Sigmoid colon (tissue), 7 donors: ENCODE data around the gene MYO5B. TPM values are rescaled to one million over a fixed set of nuclear protein-coding genes. Genes with fewer than 3 reads are reported as not detected.
"Not testable (repeated sequence)": the region's sequence is repeated elsewhere in the genome, so short reads cannot be mapped to it uniquely, and the experiment has no call there.

Experiments used
- DNase-seq: peaks from one replicate; pipeline ENCODE4 v3.0.0-alpha.2; 2019
- H3K27ac ChIP-seq, 4 donors: fragments of 200-600 bp; sonication (generic); one replicate each; pipeline ENCODE4 v1.5.1; 2016 to 2019; ENCODE audit warnings: mild to moderate bottlenecking in 1 of 4
- H3K27me3 ChIP-seq, 3 donors: fragments of 200-600 bp; sonication (generic); one replicate each; pipeline ENCODE4 v1.5.1; 2019; ENCODE audit warnings: mild to moderate bottlenecking in 1 of 3
- H3K36me3 ChIP-seq, 4 donors: fragments of 200-600 bp; sonication (generic); one replicate each; pipeline ENCODE4 v1.5.1; 2016 to 2019
- H3K4me1 ChIP-seq, 4 donors: fragments of 200-600 bp; sonication (generic); one replicate each; pipeline ENCODE4 v1.5.1; 2017 to 2019
- H3K4me3 ChIP-seq, 4 donors: fragments of 200-600 bp; sonication (generic); one replicate each; pipeline ENCODE4 v1.5.1; 2017 to 2019; ENCODE audit warnings: mild to moderate bottlenecking in 2 of 4, moderate library complexity in 1 of 4
- H3K9me3 ChIP-seq, 4 donors: fragments of 200-600 bp in 3 of 4; sonication (generic) in 3 of 4; one replicate each; pipeline versions ENCODE4 v1.5.1 to v1.6.1; 2013 to 2019
- EP300 ChIP-seq, 4 donors: sonication (generic); formaldehyde crosslinking; IDR thresholded peaks; one replicate each; pipeline ENCODE4 v1.6.1; 2017; ENCODE audit warnings: antibody characterized with exemption in 4 of 4
- POLR2A ChIP-seq, 2 donors: fragments of 450-650 bp; IDR thresholded peaks; one replicate each; pipeline ENCODE4 v1.6.1; 2016; ENCODE audit warnings: antibody characterized with exemption in 2 of 2, mild to moderate bottlenecking in 2 of 2, moderate library complexity in 2 of 2
- POLR2AphosphoS5 ChIP-seq, 4 donors: sonication (generic); formaldehyde crosslinking; IDR thresholded peaks; one replicate each; pipeline ENCODE4 v1.6.1; 2017; ENCODE audit warnings: antibody characterized with exemption in 4 of 4
- WGBS, 2 donors: extraction: QIAGEN DNeasy Blood & Tissue Kit; methylation state at CpG; one replicate each; pipeline ENCODE4 v1.1.7; 2013; 5-methylcytosine and 5-hydroxymethylcytosine counted together
- intact Hi-C: fragments of 100-400 bp; cut with DNase I; formaldehyde crosslinking; loops from one replicate; pipeline ENCODE4 v1.15.1; 2023
- polyA plus RNA-seq, 3 donors: library from polyadenylated mRNA; stranded (reverse); fragments of 200-250 nt; gene quantifications; one replicate each; pipeline ENCODE4 v1.2.3, GENCODE V29; 2013
- total RNA-seq, 4 donors: library from RNA; depleted of rRNA; stranded (reverse); fragments of >200 nt; gene quantifications; one replicate each; pipeline ENCODE4 v1.1.0, GENCODE V29; 2016
- TF ChIP-seq, protein P1 (sequence below), 4 experiments: fragments of 450-650 bp in 3 of 4; fragments of 200-600 bp in 1 of 4; IDR thresholded peaks; one replicate each; pipeline ENCODE4 v1.5.1; 2016 to 2019; ENCODE audit warnings: antibody characterized with exemption in 4 of 4, mild to moderate bottlenecking in 3 of 4, moderate library complexity in 2 of 4
- donor health status: healthy with polysubstance abuse.
- donor health status: Bipolar disorder and iron deficiency.
- donor health status: healthy.

MYO5B gene
- total and polyA plus RNA-seq, 7 donors: 0.14 to 80.7 (median 3.0) TPM

DNA sequence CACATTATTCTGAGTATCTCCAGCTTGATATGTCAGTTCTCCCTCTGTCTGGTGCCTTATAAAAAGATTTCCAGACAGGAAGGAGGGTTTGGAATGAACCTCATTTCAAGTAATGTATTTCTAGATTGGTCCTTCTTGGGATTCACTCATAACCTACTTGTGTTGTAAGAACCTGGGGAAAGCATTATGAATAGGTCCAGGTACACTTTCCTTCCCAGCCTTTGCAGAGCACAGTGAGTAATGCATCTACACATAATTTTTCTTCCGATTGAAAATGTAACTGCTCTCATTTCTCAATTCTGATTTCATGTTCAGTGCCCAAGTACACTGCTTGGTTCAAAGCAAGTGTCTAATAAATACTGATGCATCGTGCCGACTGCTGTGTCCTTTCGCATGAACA lies 356.6 kb downstream of the MYO5B start:
- Histone ChIP-seq H3K4me1 (no peaks in the 10 kb centered on the region), H3K27ac (no peak overlapping the region), H3K4me3 (no peak overlapping the region), H3K9me3 (no peaks in the 10 kb centered on the region), H3K27me3 (no peaks in the 10 kb centered on the region), H3K36me3 (no peaks in the 10 kb centered on the region)
- no peak for TF ChIP-seq POLR2A (IDR thresholded peaks at IDR 0.05)
- TF ChIP-seq EP300 (IDR thresholded peaks at IDR 0.05): no peak
- TF ChIP-seq, protein P1, sequence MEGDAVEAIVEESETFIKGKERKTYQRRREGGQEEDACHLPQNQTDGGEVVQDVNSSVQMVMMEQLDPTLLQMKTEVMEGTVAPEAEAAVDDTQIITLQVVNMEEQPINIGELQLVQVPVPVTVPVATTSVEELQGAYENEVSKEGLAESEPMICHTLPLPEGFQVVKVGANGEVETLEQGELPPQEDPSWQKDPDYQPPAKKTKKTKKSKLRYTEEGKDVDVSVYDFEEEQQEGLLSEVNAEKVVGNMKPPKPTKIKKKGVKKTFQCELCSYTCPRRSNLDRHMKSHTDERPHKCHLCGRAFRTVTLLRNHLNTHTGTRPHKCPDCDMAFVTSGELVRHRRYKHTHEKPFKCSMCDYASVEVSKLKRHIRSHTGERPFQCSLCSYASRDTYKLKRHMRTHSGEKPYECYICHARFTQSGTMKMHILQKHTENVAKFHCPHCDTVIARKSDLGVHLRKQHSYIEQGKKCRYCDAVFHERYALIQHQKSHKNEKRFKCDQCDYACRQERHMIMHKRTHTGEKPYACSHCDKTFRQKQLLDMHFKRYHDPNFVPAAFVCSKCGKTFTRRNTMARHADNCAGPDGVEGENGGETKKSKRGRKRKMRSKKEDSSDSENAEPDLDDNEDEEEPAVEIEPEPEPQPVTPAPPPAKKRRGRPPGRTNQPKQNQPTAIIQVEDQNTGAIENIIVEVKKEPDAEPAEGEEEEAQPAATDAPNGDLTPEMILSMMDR (IDR thresholded peaks at IDR 0.05): no peak
- intact Hi-C loops: no loop called here
- no peak for DNase-seq
- WGBS, 2 donors: 95 to 97% methylated on average over 4 of the region's 4 CpGs

DNA sequence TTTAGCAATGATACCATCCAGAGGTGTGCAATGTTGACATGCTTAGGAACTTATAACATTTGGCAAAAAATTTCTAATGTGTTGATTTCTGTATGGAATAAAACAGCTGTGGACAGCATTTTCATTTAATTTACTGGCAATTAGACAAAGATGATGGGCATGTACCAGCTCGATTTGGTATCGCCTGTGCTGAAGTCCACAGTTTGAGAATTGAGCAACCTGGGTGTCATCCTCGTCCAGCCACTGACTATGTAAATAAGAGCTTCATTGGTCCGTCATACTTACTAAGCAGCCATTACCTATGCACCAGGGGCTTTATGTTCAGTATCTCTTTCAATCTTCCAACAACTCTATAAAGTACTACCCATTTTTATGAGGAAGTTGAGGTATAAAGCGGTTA lies 357.1 kb downstream of the MYO5B start:
- H3K4me1 ChIP-seq: peaks cover 0 to 2% (median 0%) of the 10 kb centered on the region in 4 donors
- no peak for DNase-seq

DNA sequence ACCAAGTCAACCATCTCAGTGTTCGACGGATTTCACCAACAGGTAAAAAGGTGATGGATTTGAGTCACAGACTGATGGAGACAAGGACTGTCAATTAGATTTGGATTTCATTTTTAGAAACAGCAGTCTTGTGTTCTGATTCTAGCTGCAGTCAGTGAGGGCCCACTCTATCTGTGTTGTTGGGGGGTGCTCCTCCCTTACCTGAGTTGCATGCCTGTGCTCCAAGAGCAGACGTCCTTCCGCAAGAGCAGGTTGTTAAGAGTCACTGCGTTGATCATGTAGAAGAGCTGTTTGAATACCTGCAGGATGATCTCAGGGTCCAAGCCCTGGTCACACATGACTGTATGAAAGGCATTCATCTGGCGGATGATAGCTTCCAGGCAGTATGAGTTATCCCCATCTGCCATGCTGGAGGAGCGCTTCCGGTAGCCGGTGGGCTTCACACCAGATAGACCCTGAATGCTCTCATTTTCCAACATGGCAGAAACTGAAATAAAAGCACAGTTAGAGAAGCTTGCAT lies 357.6 kb downstream of the MYO5B start:
- H3K9me3 ChIP-seq, intact Hi-C loops, H3K27ac ChIP-seq, H3K27me3 ChIP-seq, H3K4me1 ChIP-seq, H3K4me3 ChIP-seq, DNase-seq, H3K36me3 ChIP-seq: not testable (repeated sequence)
- WGBS, 2 donors: 94 to 96% methylated on average over 9 of the region's 9 CpGs

More for the DNA sequence above, 357.1 kb downstream of the MYO5B start:
- H3K9me3 ChIP-seq: no peaks in the 10 kb centered on the region
- no peak overlapping the region for H3K27ac ChIP-seq
- intact Hi-C loops: no loop called here
- no peak overlapping the region for H3K4me3 ChIP-seq
- whole genome bisulfite sequencing, 2 donors: 74 to 88% methylated on average over 5 of the region's 5 CpGs
- H3K27me3 ChIP-seq: no peaks in the 10 kb centered on the region
- no peaks in the 10 kb centered on the region for H3K36me3 ChIP-seq
- TF ChIP-seq EP300 (IDR thresholded peaks at IDR 0.05): no peak
- TF ChIP-seq, protein P1 (IDR thresholded peaks at IDR 0.05): no peak
- TF ChIP-seq POLR2AphosphoS5 (IDR thresholded peaks at IDR 0.05): no peak
- TF ChIP-seq POLR2A (IDR thresholded peaks at IDR 0.05): no peak

DNA sequence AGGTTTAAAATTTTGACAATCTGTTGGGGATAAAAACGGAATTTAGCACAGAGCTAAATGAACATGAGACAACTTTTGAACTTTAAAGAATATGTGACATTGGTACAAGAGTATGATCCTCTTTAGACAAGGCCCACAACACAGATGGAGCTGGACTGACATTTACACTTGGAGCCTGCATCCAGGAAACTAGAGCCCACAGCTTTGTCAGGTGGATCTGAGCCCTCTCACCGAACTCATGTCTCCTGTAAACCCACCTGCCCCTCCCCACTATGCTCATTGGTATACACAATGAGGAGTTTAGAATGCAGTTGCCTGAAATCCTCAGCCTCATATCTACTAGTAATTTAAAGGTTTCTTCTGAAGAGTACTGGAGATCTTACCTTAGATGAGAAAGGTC lies 359.5 kb downstream of the MYO5B start:
- H3K36me3 ChIP-seq: no peaks in the 10 kb centered on the region
- no peaks in the 10 kb centered on the region for H3K9me3 ChIP-seq
- no peak overlapping the region for H3K27ac ChIP-seq
- intact Hi-C loops: no loop called here
- H3K4me3 ChIP-seq: no peak overlapping the region
- TF ChIP-seq, protein P1 (IDR thresholded peaks at IDR 0.05): no peak
- TF ChIP-seq POLR2AphosphoS5 (IDR thresholded peaks at IDR 0.05) (no peak), POLR2A (IDR thresholded peaks at IDR 0.05) (no peak), EP300 (IDR thresholded peaks at IDR 0.05) (no peak)
- peaks cover 0 to 5% (median 0%) of the 10 kb centered on the region in 4 donors for H3K4me1 ChIP-seq
- H3K27me3 ChIP-seq: no peaks in the 10 kb centered on the region
- no peak for DNase-seq
- WGBS, 2 donors: 70 to 72% methylated on average over 2 of the region's 2 CpGs

DNA sequence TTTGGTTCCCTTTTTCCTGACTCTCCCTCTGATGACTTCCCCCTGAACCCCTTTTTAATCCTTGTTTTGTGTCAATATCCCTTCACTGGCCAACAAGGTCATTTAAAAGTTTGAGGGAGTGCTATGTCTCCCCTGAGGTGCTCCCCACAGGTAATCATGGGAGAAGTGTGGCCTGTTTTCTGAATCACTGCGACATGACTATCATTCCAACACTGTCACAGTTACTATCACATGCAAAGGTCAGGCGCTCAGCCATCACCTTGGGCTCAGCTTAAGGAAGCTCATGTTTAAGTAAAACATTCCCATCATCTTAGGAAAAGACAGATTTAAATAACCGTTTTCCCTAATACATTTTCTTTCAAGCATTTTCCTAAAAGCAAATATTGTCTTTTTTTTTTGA lies 360.7 kb downstream of the MYO5B start:
- intact Hi-C loops: no loop called here
- WGBS, 2 donors: 94 to 95% methylated on average over 3 of the region's 3 CpGs
- Histone ChIP-seq H3K4me1 (peaks cover 0 to 5% (median 0%) of the 10 kb centered on the region in 4 donors), H3K9me3 (no peaks in the 10 kb centered on the region), H3K4me3 (no peak overlapping the region), H3K36me3 (no peaks in the 10 kb centered on the region), H3K27ac (no peak overlapping the region), H3K27me3 (no peaks in the 10 kb centered on the region)
- TF ChIP-seq, protein P1 (IDR thresholded peaks at IDR 0.05): no peak
- TF ChIP-seq POLR2AphosphoS5 (IDR thresholded peaks at IDR 0.05): no peak
- no peak for TF ChIP-seq EP300 (IDR thresholded peaks at IDR 0.05)
- TF ChIP-seq POLR2A (IDR thresholded peaks at IDR 0.05): no peak
- DNase-seq: no peak
